DMS153 treated with DMSO at 0.1 percent for 48 hours (cell line): ENCODE measurements around the gene VAV1.
A peak's percentile ranks its signal among the peaks of the same experiment; 100 is the strongest.
"Not testable (repeated sequence)": the region's sequence is repeated elsewhere in the genome, so short reads cannot be mapped to it uniquely, and the experiment has no call there.

Experiments
- DNase-seq: peaks from one replicate; lab custom pipeline; 2025; ENCODE audit not compliant: unreplicated experiment; lab: John Stamatoyannopoulos, UW

Gene VAV1

GRCh38 chr19:6737284-6737872 is 35.1 kb upstream of the VAV1 start, which contains the start of gene GPR108:
Gene GPR108, minus strand, starts transcription at chr19:6737580. Its CDS starts 4 bp downstream, at chr19:6737576.
- peak; percentile 99 for DNase-seq

- peak; percentile 88 for DNase-seq
These were observed 34.4 kb upstream of the VAV1 start for GRCh38 chr19:6737873-6738786.

- DNase-seq, result peak; percentile 68
These were observed 33.6 kb upstream of the VAV1 start for GRCh38 chr19:6738787-6739389.

GRCh38 chr19:6739390-6739882 is 33.1 kb upstream of the VAV1 start, which contains the start of gene TRIP10:
Gene TRIP10, plus strand, starts transcription at chr19:6739680. Its CDS starts 82 bp downstream, at chr19:6739762.
- peak; percentile 86 for DNase-seq

GRCh38 chr19:6739883-6740588 is 32.5 kb upstream of the VAV1 start:
- no peak for DNase-seq

- DNase-seq, result peak; percentile 56
These were observed 31.7 kb upstream of the VAV1 start for GRCh38 chr19:6740589-6741343.

GRCh38 chr19:6743066-6743465 is 29.4 kb upstream of the VAV1 start:
- DNase-seq, result no peak

GRCh38 chr19:6743714-6744380 is 28.7 kb upstream of the VAV1 start:
- DNase-seq, result no peak

GRCh38 chr19:6744381-6745301 is 27.9 kb upstream of the VAV1 start:
- DNase-seq, result peak; percentile 63

GRCh38 chr19:6745965-6746364 is 26.5 kb upstream of the VAV1 start:
- no peak for DNase-seq

GRCh38 chr19:6748543-6748942 is 24.0 kb upstream of the VAV1 start:
- not testable (repeated sequence) for DNase-seq

GRCh38 chr19:6750062-6750461 is 22.4 kb upstream of the VAV1 start:
- DNase-seq, result no peak

GRCh38 chr19:6751189-6751588 is 21.3 kb upstream of the VAV1 start:
- DNase-seq, result no peak

GRCh38 chr19:6752256-6753177 is 20.0 kb upstream of the VAV1 start:
- no peak for DNase-seq

GRCh38 chr19:6753178-6754031 is 19.1 kb upstream of the VAV1 start:
- DNase-seq, result no peak

GRCh38 chr19:6754136-6754535 is 18.4 kb upstream of the VAV1 start:
- no peak for DNase-seq
